Hematopoietic multipotent progenitor cell treated with erythropoietin and hydrocortisone succinate and interleukin-3 and kit ligand, for 8 days (in vitro differentiated cells): Measurements from ENCODE around the gene CEP89.
"Not testable (repeated sequence)": the region's sequence is repeated elsewhere in the genome, so short reads cannot be mapped to it uniquely, and the experiment has no call there.

Experiments
- DNase-seq: peaks from one replicate; pipeline ENCODE4 v3.0.0-alpha.2; 2015

Gene CEP89

DNA sequence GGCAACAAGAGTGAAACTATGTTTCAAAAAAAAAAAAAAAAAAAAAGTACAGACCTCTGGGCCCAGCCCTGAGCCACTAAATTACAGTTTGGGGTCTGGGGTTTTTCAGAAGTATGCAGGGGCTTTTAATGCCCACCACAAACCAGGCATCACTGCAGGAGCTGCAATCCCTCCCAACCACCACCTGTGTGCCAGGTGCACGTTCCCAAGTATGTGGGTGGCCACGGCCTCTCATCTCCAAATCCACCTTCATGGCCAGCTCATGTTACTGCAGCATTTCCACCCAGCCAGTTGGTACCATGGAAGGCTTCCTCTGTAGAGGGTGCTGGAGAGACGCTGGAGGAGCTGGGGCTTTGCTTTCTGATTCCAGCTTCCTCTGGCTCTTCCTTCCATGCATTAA, 26.5 kb downstream of the CEP89 start:
- no peak for DNase-seq

DNA sequence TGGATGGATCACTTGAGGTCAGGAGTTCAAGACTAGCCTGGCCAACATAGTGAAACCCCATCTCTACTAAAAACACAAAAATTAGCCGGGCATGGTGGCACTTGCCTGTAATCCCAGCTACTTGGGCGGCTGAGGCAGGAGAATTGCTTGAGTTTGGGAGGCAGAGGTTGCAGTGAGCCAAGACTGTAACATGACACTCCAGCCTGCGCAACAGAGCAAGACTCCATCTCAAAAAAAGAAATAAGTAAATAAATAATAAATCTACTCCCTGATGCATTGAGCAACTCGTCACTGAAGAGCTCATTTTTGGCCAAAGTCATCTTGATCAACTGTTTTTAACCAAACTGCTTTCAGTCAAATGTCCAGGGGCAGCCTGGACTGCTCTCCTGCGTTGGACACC, 30.5 kb downstream of the CEP89 start:
- not testable (repeated sequence) for DNase-seq

DNA sequence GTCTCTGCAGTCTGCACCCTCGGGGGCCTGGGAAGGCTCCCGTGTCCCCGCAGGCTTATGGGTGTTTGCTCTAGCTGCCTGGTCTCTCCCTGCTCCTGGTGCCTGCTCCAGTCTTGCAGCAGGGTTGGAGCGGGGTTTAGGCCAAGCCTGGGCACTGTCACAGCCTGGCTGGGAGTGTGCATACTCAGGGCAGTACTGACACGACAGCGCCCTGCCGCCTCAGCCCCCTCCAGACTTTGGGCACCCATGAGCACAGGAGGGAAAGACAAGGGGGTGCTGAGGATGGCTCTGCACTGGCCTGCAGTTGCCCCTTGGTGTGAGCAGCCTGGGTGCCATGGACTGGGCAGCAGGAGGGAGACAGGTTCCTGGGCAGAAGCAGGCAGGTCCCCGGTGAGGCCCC, 35.7 kb downstream of the CEP89 start:
- DNase-seq: no peak

DNA sequence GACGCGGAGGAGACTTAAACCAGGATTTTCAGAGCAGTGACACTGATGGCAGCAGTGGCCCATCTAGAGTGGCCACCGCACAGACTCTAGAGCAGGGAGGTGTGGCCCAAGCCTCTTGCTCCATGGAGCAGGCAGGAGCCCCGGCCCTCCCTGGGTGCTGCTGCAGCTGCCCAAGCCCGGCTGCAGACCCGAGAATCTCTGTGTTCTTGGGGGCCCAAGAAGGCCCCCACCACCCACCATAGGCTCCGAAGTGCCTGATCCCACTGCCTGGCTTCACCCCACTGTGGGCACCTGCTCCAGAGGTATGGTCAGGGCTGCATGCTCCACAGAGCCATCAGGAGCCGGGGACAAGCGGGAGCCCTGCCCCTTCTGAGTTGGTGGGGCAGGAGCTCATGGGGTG, 36.1 kb downstream of the CEP89 start:
- no peak for DNase-seq

DNA sequence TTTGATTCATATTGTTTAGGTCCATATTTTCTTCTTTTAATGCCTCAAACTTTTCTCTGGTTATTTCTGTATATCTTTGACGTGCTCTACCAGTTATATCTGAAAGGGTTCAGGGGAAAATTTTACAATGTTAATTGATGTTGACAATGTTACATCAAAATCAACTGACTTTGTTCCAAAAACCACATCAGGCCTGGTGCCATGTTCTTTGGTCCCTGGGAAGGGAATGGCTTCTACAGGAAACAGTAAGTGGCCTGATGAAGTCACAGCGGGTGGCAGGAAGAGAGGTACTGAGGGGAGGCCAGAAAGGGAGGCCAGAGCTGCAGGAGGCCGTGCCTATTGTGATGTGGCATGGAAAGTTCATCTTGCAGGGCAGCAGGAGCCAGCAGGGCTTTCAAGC, 38.2 kb downstream of the CEP89 start:
- no peak for DNase-seq

- no peak for DNase-seq
These were observed 41.2 kb downstream of the CEP89 start for GRCh38 chr19:32930567-32930966.

GRCh38 chr19:32928806-32929205, 43.0 kb downstream of the CEP89 start:
- DNase-seq: no peak

DNA sequence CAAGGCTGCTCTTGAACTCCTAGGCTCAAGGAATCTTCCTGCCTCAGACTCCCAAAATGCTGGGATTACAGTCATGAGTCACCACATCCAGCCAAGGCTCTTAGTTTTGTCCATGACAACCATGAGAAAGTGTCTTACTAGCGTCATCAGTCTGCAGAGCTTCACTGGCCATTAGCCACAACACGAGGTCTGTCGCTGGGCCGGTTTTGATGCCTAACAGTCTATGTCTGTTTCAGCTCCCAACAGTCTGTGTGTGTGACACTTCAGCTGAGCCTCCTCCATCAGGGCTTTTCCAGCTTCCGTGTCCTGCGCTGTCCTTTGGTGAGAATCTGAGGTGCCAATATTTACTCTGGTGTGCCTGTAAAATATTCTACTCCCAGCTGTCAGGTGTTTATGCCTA, 47.6 kb downstream of the CEP89 start:
- DNase-seq: no peak

- no peak for DNase-seq
These were observed 50.1 kb downstream of the CEP89 start for GRCh38 chr19:32921624-32922023.

- no peak for DNase-seq
These were observed 52.4 kb downstream of the CEP89 start for GRCh38 chr19:32919365-32919764.

DNA sequence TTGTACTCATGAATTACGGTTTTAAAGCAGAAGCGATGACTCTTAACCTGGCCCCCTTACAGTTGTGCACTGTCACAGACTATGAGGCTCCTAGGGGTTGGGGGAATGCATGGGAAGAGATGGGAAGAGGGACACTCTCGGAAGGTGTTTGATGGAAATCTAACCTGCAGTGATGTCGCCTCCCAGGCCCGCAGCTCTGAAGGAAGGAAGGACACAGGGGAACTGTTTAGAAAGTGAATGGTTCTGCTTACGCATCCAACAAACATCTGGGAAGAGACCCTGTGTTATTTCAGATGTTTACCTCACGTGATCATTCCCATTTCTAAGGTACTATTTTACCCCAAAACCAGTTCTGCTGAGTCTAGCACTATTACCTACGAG, 54.2 kb downstream of the CEP89 start:
- DNase-seq: no peak

GRCh38 chr19:32916969-32917615, 54.7 kb downstream of the CEP89 start:
- no peak for DNase-seq

GRCh38 chr19:32914879-32915660, 56.7 kb downstream of the CEP89 start:
- DNase-seq: no peak

GRCh38 chr19:32911467-32911866, 60.3 kb downstream of the CEP89 start:
- DNase-seq: no peak

- no peak for DNase-seq
These were observed 60.9 kb downstream of the CEP89 start for GRCh38 chr19:32910874-32911273.

DNA sequence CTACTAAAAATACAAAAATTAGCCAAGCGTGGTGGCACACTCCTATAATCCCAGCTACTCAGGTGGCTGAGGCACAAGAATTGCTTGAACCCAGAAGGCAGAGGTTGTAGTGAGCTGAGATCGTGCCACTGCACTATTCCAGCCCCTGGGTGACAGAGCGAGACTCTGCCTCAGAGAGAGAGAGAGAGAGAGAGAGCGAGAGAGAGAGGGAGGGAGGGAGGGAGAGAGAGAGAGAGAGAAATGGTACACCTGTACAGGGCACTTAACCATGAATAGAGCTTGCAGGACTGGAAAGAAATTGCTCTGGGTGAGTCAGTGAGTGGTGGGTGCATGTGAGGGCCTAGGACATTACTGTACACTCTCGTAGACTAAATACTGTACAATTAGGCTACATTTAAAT, 61.7 kb downstream of the CEP89 start:
- no peak for DNase-seq

GRCh38 chr19:32909257-32909656, 62.5 kb downstream of the CEP89 start:
- DNase-seq: no peak

GRCh38 chr19:32908641-32909190, 63.0 kb downstream of the CEP89 start:
- no peak for DNase-seq

- no peak for DNase-seq
These were observed 69.3 kb downstream of the CEP89 start for GRCh38 chr19:32902448-32902847.

DNA sequence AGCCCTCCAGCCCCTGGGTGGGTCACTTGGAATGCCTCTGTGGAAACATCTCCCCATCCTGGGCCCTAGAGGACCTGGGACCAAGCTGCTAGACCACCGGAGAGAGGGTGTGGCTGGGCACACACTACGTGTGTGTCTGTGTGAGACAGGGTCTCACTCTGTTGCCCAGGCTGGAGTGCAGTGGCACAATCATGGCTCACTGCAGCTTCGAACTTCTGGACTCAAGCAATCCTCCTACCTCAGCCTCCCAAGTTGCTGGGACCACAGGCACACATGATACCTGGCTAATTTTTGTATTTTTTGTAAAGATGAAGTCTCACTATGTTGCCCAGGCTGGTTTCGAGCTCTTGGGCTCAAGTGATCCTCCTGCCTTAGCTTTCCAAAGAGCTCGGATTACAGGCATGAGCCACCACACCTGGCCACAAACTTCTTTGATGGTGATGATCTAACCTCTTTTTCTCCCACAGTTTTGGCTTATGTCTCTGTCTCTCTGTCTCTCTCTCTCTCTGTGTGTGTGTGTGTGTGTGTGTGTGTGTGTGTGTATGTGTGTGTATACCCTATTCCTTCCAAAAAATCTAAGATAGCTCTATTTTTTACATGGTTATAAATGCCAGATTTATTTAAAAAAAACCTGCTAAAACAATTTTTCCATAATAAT, 70.1 kb downstream of the CEP89 start:
- DNase-seq: no peak

DNA sequence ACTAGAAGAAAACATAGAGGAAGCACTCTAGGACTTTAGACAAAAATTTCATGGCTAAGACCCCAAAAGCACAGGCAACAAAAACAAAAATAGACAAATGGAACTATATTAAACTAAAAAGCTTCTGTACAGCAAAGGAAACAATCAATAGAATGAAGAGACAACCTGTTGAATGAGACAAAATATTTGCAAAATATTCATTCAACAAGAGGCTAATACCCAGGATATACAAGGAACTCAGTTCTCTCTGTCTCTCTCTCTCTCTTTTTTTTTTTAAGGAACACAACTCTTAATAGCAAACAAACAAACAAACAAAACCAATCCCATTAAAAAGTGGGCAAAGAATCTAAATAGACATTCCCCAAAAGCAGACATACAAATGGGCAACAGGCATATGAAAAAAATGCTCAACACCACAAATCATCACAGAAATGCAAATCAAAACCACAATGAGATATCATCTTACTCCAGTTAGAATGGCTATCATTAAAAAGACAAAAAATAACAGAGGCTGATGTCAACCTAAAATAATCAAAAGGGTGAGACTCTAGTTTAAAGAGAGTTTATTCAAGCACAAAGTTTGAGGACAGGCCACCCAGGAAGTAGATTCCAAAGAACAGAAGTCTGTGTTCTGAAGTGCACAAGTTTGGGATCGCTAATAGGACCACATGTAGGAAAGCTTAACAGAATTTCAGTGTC, 75.1 kb downstream of the CEP89 start:
- DNase-seq: no peak

DNA sequence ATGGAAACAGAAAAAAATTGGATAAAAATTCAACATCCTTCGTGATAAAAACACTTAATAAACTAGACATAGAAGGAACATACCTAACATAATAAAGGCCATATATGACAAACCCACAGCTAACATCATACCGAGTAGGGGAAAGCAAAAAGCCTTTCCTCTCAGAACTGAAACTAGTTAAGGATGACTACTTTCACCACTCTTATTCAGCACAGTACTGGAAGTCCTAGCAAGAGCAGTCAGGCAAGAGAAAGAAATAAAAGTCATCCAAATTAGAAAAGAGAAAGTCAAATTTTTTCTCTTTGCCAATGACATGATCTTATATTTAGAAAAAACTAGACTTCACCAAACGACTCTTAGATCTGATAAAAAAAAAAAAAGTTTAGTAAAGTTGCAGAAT, 76.4 kb downstream of the CEP89 start:
- no peak for DNase-seq

DNA sequence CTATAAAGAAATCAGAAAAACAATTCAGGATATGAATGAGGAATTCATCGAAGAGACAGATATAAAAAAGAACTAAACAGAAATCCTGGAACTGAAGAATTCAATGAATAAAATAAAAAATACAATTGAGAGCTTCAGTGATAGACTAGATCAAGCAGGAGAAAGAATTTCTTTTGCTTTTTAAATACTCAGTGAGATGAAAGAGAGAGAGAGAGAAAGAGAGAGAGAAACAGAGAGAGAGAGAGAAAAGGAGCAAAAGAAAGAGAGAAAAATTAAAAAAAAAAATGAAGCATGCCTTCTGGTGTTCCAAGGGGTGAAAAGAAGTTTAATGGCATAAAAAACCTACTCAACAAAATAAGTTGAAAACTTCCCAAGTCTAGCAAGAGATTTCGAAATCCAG, 80.1 kb downstream of the CEP89 start:
- no peak for DNase-seq
